CD14-positive monocyte (primary cell): ENCODE results near the gene PLD6. TPM values are rescaled to one million over a fixed set of nuclear protein-coding genes. Genes with fewer than 3 reads are reported as not detected.

ENCODE experiments used
- DNase-seq, 3 donors: peaks; one replicate each; pipeline ENCODE4 v3.0.0-alpha.2; 2011 to 2022
- H2AFZ ChIP-seq: 2 replicates; pipeline ENCODE4 v1.6.0; 2012; ENCODE audit warnings: mild to moderate bottlenecking, low read depth, low read length, inconsistent platforms; ENCODE audit not compliant: insufficient read depth, poor library complexity, severe bottlenecking
- H3K27ac ChIP-seq, 2 donors: 1 replicate in 1 of 2; 2 replicates in 1 of 2; pipeline ENCODE4 v1.5.1; 2012 to 2013; ENCODE audit warnings: low read length in 2 of 2, control low read depth in 1 of 2, inconsistent platforms in 1 of 2, low read depth in 1 of 2, mild to moderate bottlenecking in 1 of 2
- H3K27me3 ChIP-seq, 2 donors: one replicate each; pipeline versions ENCODE4 v1.6.0 to v1.6.1; 2011 to 2013; ENCODE audit warnings: low read length in 2 of 2; ENCODE audit not compliant: control insufficient read depth in 2 of 2, insufficient read depth in 2 of 2
- H3K36me3 ChIP-seq, 2 donors: replicated peaks in 1 of 2; 1 replicate in 1 of 2; 2 replicates in 1 of 2; pipeline versions ENCODE4 v1.5.1 to v1.6.1; 2012 to 2013; ENCODE audit warnings: low read length in 2 of 2, control low read depth in 1 of 2, inconsistent platforms in 1 of 2, mild to moderate bottlenecking in 1 of 2; ENCODE audit not compliant: insufficient read depth in 2 of 2, control insufficient read depth in 1 of 2
- H3K4me1 ChIP-seq, 2 donors: 1 replicate in 1 of 2; 2 replicates in 1 of 2; pipeline versions ENCODE4 v1.5.1 to v1.6.1; 2012 to 2013; ENCODE audit warnings: low read length in 2 of 2, control low read depth in 1 of 2, inconsistent platforms in 1 of 2, mild to moderate bottlenecking in 1 of 2, moderate library complexity in 1 of 2; ENCODE audit not compliant: insufficient read depth in 2 of 2, control insufficient read depth in 1 of 2
- H3K4me2 ChIP-seq: replicated peaks from 2 replicates; pipeline ENCODE3; 2012; ENCODE audit warnings: low read length, moderate library complexity, mild to moderate bottlenecking; ENCODE audit not compliant: poor library complexity, severe bottlenecking; ENCODE audit errors: extremely low read depth
- H3K4me3 ChIP-seq, 3 experiments: fragments of 200-600 bp in 1 of 3; sonication (generic) in 1 of 3; replicated peaks in 1 of 3; 1 replicate in 2 of 3; 2 replicates in 1 of 3; pipeline ENCODE4 v1.5.1; 2011 to 2013; ENCODE audit warnings: low read length in 3 of 3, mild to moderate bottlenecking in 3 of 3, control low read depth in 2 of 3, low read depth in 2 of 3, inconsistent platforms in 1 of 3, moderate library complexity in 1 of 3
- H3K79me2 ChIP-seq: 2 replicates; pipeline ENCODE4 v1.6.0; 2012; ENCODE audit warnings: mild to moderate bottlenecking, control low read depth, inconsistent platforms, low read length, moderate library complexity; ENCODE audit not compliant: insufficient read depth
- H3K9ac ChIP-seq: 2 replicates; pipeline ENCODE4 v1.6.0; 2017; ENCODE audit warnings: low read length, mild to moderate bottlenecking; ENCODE audit not compliant: insufficient read depth, poor library complexity, severe bottlenecking
- H3K9me3 ChIP-seq, 2 donors: replicated peaks in 1 of 2; 1 replicate in 1 of 2; 2 replicates in 1 of 2; pipeline versions ENCODE4 v1.5.1 to v1.6.1; 2012 to 2013; ENCODE audit warnings: low read length in 2 of 2, control low read depth in 1 of 2; ENCODE audit not compliant: control insufficient read depth in 1 of 2, insufficient read depth in 1 of 2
- H4K20me1 ChIP-seq: 2 replicates; pipeline ENCODE4 v1.6.0; 2012; ENCODE audit warnings: mild to moderate bottlenecking, low read length, control low read depth, moderate library complexity; ENCODE audit not compliant: insufficient read depth
- H3K27ac Mint-ChIP-seq, 7 donors: one replicate each; pipeline ENCODE4 v1.8.0; 2020; ENCODE audit warnings: mild to moderate bottlenecking in 7 of 7, mixed read lengths in 7 of 7, moderate library complexity in 6 of 7, inconsistent platforms in 2 of 7
- H3K27me3 Mint-ChIP-seq, 3 donors: one replicate each; pipeline ENCODE4 v1.8.0; 2021 to 2022; ENCODE audit warnings: low read depth in 3 of 3, mild to moderate bottlenecking in 3 of 3, mixed read lengths in 3 of 3, moderate library complexity in 3 of 3, inconsistent platforms in 1 of 3
- H3K36me3 Mint-ChIP-seq, 2 donors: one replicate each; pipeline ENCODE4 v1.8.0; 2020; ENCODE audit warnings: mixed read lengths in 2 of 2, inconsistent platforms in 1 of 2, mild to moderate bottlenecking in 1 of 2
- H3K4me1 Mint-ChIP-seq: one replicate; pipeline ENCODE4 v1.8.0; 2020; ENCODE audit warnings: mild to moderate bottlenecking, mixed read lengths
- H3K4me3 Mint-ChIP-seq, 2 donors: one replicate each; pipeline ENCODE4 v1.8.0; 2020; ENCODE audit warnings: mild to moderate bottlenecking in 2 of 2, mixed read lengths in 2 of 2, moderate library complexity in 1 of 2
- H3K9me3 Mint-ChIP-seq, 7 donors: one replicate each; pipeline ENCODE4 v1.8.0; 2020 to 2022; ENCODE audit warnings: mixed read lengths in 7 of 7, mild to moderate bottlenecking in 6 of 7, moderate library complexity in 6 of 7, inconsistent platforms in 2 of 7
- CTCF ChIP-seq: fragments of 200-600 bp; IDR thresholded peaks from one replicate; pipeline ENCODE4 v1.8.0; 2022; ENCODE audit warnings: antibody characterized with exemption, mild to moderate bottlenecking
- WGBS: methylation state at CpG from one replicate; pipeline ENCODE4 v1.1.5; 2013; ENCODE audit warnings: missing lambda C conversion rate; ENCODE audit not compliant: insufficient coverage; 5-methylcytosine and 5-hydroxymethylcytosine counted together
- intact Hi-C, 2 donors: fragments of 100-400 bp; cut with micrococcal nuclease; formaldehyde crosslinking; loops; one replicate each; pipeline versions ENCODE4 v1.15.0 to v1.15.1; 2023
- polyA plus RNA-seq, 3 donors: library from polyadenylated mRNA; depleted of rRNA in 1 of 3; unstranded in 2 of 3; stranded (reverse) in 1 of 3; fragments of 300-500 nt in 2 of 3; fragments of >200 nt in 1 of 3; fragmentation: Illumina TruSeq in 2 of 3; gene quantifications; 1 replicate in 2 of 3; 2 replicates in 1 of 3; pipeline ENCODE4 v1.2.3, GENCODE V29; 2012 to 2021

Gene PLD6
- polyA plus RNA-seq, 3 donors: 0.16 to 0.76 (median 0.50) TPM

- no peaks in the 10 kb centered on the region for H3K79me2 ChIP-seq
- no peak overlapping the region for H3K27ac ChIP-seq
- Mint-ChIP-seq H3K27ac (peak overlapping the region in 1 of 7 donors; percentile 78), H3K9me3 (no peaks in the 10 kb centered on the region), H3K4me3 (no peak overlapping the region), H3K36me3 (peaks cover 70 to 85% of the 10 kb centered on the region in 2 donors), H3K27me3 (peaks cover 0 to 4% (median 2%) of the 10 kb centered on the region in 3 donors), H3K4me1 (peaks cover 3% of the 10 kb centered on the region)
- H3K36me3 ChIP-seq: peaks cover 63 to 94% of the 10 kb centered on the region in 2 donors
- no peak overlapping the region for H3K9ac ChIP-seq
- H3K4me1 ChIP-seq: no peaks in the 10 kb centered on the region
- intact Hi-C loops: no loop called here
- no peak overlapping the region for H3K4me2 ChIP-seq
- DNase-seq: no peak
- no peak for TF ChIP-seq CTCF
- no peak overlapping the region for H2AFZ ChIP-seq
- no peak overlapping the region for H3K4me3 ChIP-seq
- no peaks in the 10 kb centered on the region for H3K9me3 ChIP-seq
- H3K27me3 ChIP-seq: no peaks in the 10 kb centered on the region
- H4K20me1 ChIP-seq: no peaks in the 10 kb centered on the region
- WGBS: 97% methylated on average over 10 of the region's 10 CpGs
Observed at GRCh38 chr17:17167356-17167755, 38.8 kb downstream of the PLD6 start.

GRCh38 chr17:17166446-17166845 is 39.7 kb downstream of the PLD6 start:
- Histone ChIP-seq H3K9ac (no peak overlapping the region), H4K20me1 (no peaks in the 10 kb centered on the region), H3K79me2 (no peaks in the 10 kb centered on the region), H3K36me3 (peaks cover 63 to 94% of the 10 kb centered on the region in 2 donors), H3K4me2 (no peak overlapping the region), H3K27ac (no peak overlapping the region), H3K9me3 (no peaks in the 10 kb centered on the region), H2AFZ (no peak overlapping the region), H3K4me3 (no peak overlapping the region), H3K4me1 (no peaks in the 10 kb centered on the region), H3K27me3 (no peaks in the 10 kb centered on the region)
- no peak overlapping the region for H3K4me3 Mint-ChIP-seq
- WGBS: 98% methylated on average over 8 of the region's 8 CpGs
- no peaks in the 10 kb centered on the region for H3K4me1 Mint-ChIP-seq
- no peak for TF ChIP-seq CTCF
- no peak for DNase-seq
- peaks cover 71 to 85% of the 10 kb centered on the region in 2 donors for H3K36me3 Mint-ChIP-seq
- intact Hi-C loops: no loop called here
- no peak overlapping the region for H3K27ac Mint-ChIP-seq
- H3K27me3 Mint-ChIP-seq: peaks cover 0 to 5% (median 4%) of the 10 kb centered on the region in 3 donors
- H3K9me3 Mint-ChIP-seq: no peaks in the 10 kb centered on the region
